Loucy (cell line): ENCODE results near the gene AGT.

ENCODE experiments used
- H2AFZ ChIP-seq: fragments of 200-600 bp; sonication (generic); 2 replicates; pipeline ENCODE4 v1.6.0; 2016; ENCODE audit warnings: antibody characterized with exemption, mild to moderate bottlenecking, low read length, moderate library complexity
- H3F3A ChIP-seq: fragments of 200-600 bp; 2 replicates; pipeline ENCODE4 v1.6.0; 2016; ENCODE audit warnings: antibody characterized with exemption, low read depth, mild to moderate bottlenecking
- H3K27me3 ChIP-seq: fragments of 200-600 bp; sonication (generic); 2 replicates; pipeline ENCODE4 v1.6.1; 2014; ENCODE audit warnings: low read length, mild to moderate bottlenecking; ENCODE audit not compliant: insufficient read depth, poor library complexity, severe bottlenecking
- H3K36me3 ChIP-seq: fragments of 200-600 bp; sonication (generic); 2 replicates; pipeline ENCODE4 v1.6.1; 2016; ENCODE audit warnings: low read length; ENCODE audit not compliant: insufficient read depth
- H3K4me1 ChIP-seq: fragments of 200-600 bp; sonication (generic); 2 replicates; pipeline ENCODE4 v1.5.1; 2014; ENCODE audit warnings: low read length, mild to moderate bottlenecking; ENCODE audit not compliant: insufficient read depth, poor library complexity, severe bottlenecking
- H3K4me2 ChIP-seq: fragments of 200-600 bp; sonication (generic); 2 replicates; pipeline ENCODE4 v1.6.0; 2014; ENCODE audit warnings: antibody characterized with exemption, low read length, low read depth, mild to moderate bottlenecking; ENCODE audit not compliant: poor library complexity, severe bottlenecking
- H3K4me3 ChIP-seq: fragments of 200-600 bp; sonication (generic); 2 replicates; pipeline ENCODE4 v1.5.1; 2014; ENCODE audit warnings: low read length, mild to moderate bottlenecking, mixed read lengths; ENCODE audit not compliant: poor library complexity, severe bottlenecking
- H3K79me2 ChIP-seq: fragments of 200-600 bp; sonication (generic); 2 replicates; pipeline ENCODE4 v1.6.1; 2014; ENCODE audit warnings: low read length; ENCODE audit not compliant: insufficient read depth
- H3K9ac ChIP-seq: fragments of 200-600 bp; sonication (generic); 2 replicates; pipeline ENCODE4 v1.6.0; 2014; ENCODE audit warnings: mild to moderate bottlenecking, low read depth, low read length, moderate library complexity; ENCODE audit not compliant: poor library complexity, severe bottlenecking
- H3K9me2 ChIP-seq: fragments of 200-600 bp; sonication (generic); replicated peaks from 2 replicates; pipeline ENCODE4 v1.6.1; 2016; ENCODE audit warnings: low read depth, low read length, mixed read lengths
- H3K9me3 ChIP-seq: fragments of 200-600 bp; sonication (generic); 2 replicates; pipeline ENCODE4 v1.6.1; 2014; ENCODE audit warnings: mild to moderate bottlenecking, antibody characterized with exemption, low read length, low read depth; ENCODE audit not compliant: insufficient read depth
- H4K20me1 ChIP-seq: fragments of 200-600 bp; sonication (generic); 2 replicates; pipeline ENCODE4 v1.6.0; 2014; ENCODE audit warnings: antibody characterized with exemption, low read length, mild to moderate bottlenecking; ENCODE audit not compliant: insufficient read depth, poor library complexity, severe bottlenecking
- CTCF ChIP-seq: fragments of 200-600 bp; sonication (generic); conservative IDR thresholded peaks from 2 replicates; pipeline ENCODE4 v1.5.1; 2014; ENCODE audit warnings: mild to moderate bottlenecking, antibody characterized with exemption, low read length
- EZH2phosphoT487 ChIP-seq: fragments of 200-600 bp; IDR thresholded peaks from 2 replicates; pipeline ENCODE4 v1.6.1; 2018; ENCODE audit warnings: antibody characterized with exemption, mild to moderate bottlenecking, moderate library complexity, borderline replicate concordance

AGT gene

GRCh38 chr1:230694464-230694863 lies 19.5 kb downstream of the AGT start:
- H3K9ac ChIP-seq: no peak overlapping the region
- no peak overlapping the region for H3K4me2 ChIP-seq
- no peaks in the 10 kb centered on the region for H3K79me2 ChIP-seq
- no peaks in the 10 kb centered on the region for H3K9me3 ChIP-seq
- H3K4me3 ChIP-seq: no peak overlapping the region
- no peak for TF ChIP-seq CTCF
- no peak for TF ChIP-seq EZH2phosphoT487
- no peak overlapping the region for H2AFZ ChIP-seq
- no peaks in the 10 kb centered on the region for H3K27me3 ChIP-seq
- H3K9me2 ChIP-seq: no peaks in the 10 kb centered on the region
- H3K4me1 ChIP-seq: peaks cover 9% of the 10 kb centered on the region
- H3F3A ChIP-seq: no peaks in the 10 kb centered on the region
- no peaks in the 10 kb centered on the region for H4K20me1 ChIP-seq
- H3K36me3 ChIP-seq: peaks cover 48% of the 10 kb centered on the region; the same call in 1 of the 2 replicates

DNA sequence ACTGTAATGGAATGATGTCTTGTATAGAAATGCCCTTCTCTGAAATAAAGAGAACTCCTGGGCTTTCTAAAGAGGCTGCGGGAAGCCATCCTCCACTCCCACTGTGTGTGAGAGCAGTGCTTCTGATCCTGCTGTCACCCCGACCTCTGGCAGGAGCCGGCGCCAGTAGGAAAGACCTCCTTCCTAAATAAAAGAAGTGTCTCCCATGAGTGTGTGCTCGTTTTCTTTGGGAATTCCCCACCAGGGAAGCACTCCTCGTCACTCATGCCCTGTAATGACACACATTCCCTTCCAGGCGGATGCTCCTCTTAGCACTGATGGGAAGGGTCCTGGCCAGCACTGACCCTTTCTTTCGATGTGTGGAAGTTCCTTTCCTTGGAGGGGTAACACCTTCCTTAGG lies 20.1 kb downstream of the AGT start:
- Histone ChIP-seq H3F3A (no peaks in the 10 kb centered on the region), H3K4me2 (no peak overlapping the region), H3K27me3 (no peaks in the 10 kb centered on the region), H3K4me3 (no peak overlapping the region), H4K20me1 (no peaks in the 10 kb centered on the region), H3K9ac (no peak overlapping the region), H3K9me2 (no peaks in the 10 kb centered on the region), H3K9me3 (no peaks in the 10 kb centered on the region), H3K79me2 (no peaks in the 10 kb centered on the region), H3K36me3 (peaks cover 53% of the 10 kb centered on the region; the same call in 1 of the 2 replicates), H2AFZ (no peak overlapping the region), H3K4me1 (peaks cover 9% of the 10 kb centered on the region)
- TF ChIP-seq CTCF (no peak), EZH2phosphoT487 (no peak)

DNA sequence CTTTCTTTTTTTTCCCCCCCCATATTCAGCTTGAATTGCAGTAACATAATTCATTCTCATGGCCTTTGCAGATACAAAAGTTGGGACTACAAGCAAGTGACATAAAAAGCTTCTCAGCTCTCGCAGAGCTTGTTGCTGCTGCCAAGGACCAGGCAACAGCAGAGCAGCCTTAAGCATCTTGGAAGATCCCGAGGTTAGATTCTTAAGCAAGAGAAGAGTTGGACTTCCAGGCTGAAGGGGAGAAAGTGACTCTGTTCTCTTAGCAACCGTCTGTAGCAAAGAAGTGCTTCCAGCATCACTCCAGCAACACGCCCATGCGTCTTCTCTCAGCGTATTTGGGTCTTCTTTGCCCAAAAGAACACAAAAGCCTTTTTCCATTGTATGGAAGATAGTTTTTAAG lies 20.7 kb downstream of the AGT start:
- no peak overlapping the region for H3K9ac ChIP-seq
- H3K4me2 ChIP-seq: no peak overlapping the region
- H4K20me1 ChIP-seq: no peaks in the 10 kb centered on the region
- H3K4me3 ChIP-seq: no peak overlapping the region
- H3F3A ChIP-seq: no peaks in the 10 kb centered on the region
- TF ChIP-seq EZH2phosphoT487 (no peak), CTCF (no peak)
- no peaks in the 10 kb centered on the region for H3K27me3 ChIP-seq
- no peaks in the 10 kb centered on the region for H3K9me3 ChIP-seq
- no peak overlapping the region for H2AFZ ChIP-seq
- peaks cover 59% of the 10 kb centered on the region; the same call in 1 of the 2 replicates for H3K36me3 ChIP-seq
- peaks cover 9% of the 10 kb centered on the region for H3K4me1 ChIP-seq
- no peaks in the 10 kb centered on the region for H3K79me2 ChIP-seq
- H3K9me2 ChIP-seq: no peaks in the 10 kb centered on the region
